ENCODE results near the gene RFX2. TPM values are rescaled to one million over a fixed set of nuclear protein-coding genes. Genes with fewer than 3 reads are reported as not detected.

The RFX2 gene
- total RNA-seq, 1 experiment from 2014 or later = 3.7 TPM

DNA sequence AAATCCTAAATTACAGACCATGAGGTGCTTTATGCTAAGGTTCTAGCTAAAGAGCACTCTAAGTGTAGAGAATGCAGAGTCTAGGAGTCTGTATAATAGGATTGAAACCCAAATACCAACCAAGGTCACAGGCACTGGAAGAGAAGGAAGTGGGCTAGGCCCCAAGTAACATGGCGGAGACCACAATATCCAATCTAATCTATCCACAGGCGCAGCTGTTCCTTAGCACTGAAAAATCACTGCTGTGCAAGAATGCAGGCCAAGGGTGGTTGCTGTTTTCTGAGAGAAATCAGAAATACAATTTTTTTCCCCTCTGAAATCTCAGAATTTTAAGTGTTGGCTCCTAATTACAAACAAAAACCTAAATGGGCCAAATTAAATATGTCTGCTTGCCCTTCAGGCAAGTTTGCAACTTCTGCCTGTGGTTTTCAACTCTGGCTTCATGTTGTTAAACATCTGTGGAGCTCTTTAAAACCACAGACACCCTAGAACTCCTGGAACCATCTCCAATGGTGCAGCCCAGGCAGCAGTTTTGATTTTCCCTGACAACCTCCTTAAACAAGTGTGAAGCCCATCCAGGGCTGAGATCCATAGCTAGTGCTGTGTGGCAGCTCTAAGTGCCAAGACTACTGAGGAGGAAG, 138.5 kb downstream of the RFX2 start:
- no peak overlapping the region for H3K14ac ChIP-seq (ENCODE audit: insufficient read depth, low read length)
- H2AK5ac ChIP-seq (ENCODE audit: insufficient read length, low read length) = no peak overlapping the region
- no peak overlapping the region for H3K9ac ChIP-seq (ENCODE audit: extremely low read depth, insufficient read length, low read length)
- H3K27me3 ChIP-seq (ENCODE audit: insufficient read depth, low read length) = no peaks in the 10 kb centered on the region; the same call in 1 of the 2 replicates
- Mint-ChIP-seq H3K27ac (no peak overlapping the region), H3K4me1 (peaks cover 38 to 47% of the 10 kb centered on the region in 2 experiments), H3K27me3 (ENCODE audit: low read depth) (no peaks in the 10 kb centered on the region), H3K36me3 (ENCODE audit: insufficient read depth in 1 of 3, low read depth in 3 of 3) (peaks cover 10 to 33% (median 21%) of the 10 kb centered on the region in 3 experiments; a peak in 6 of 7 replicates), H3K9me3 (no peaks in the 10 kb centered on the region), H3K4me3 (no peak overlapping the region)
- no peak overlapping the region for H3K4me2 ChIP-seq (ENCODE audit: insufficient read depth, insufficient read length, low read length)
- no peak for DNase-seq
- H4K91ac ChIP-seq (ENCODE audit: insufficient read length, low read depth, low read length) = no peak overlapping the region
- H3T11ph ChIP-seq (ENCODE audit: low read length) = no peak overlapping the region
- no peak overlapping the region for H2BK12ac ChIP-seq (ENCODE audit: insufficient read length, low read depth, low read length)
- no peak overlapping the region for H2BK20ac ChIP-seq (ENCODE audit: low read depth, low read length, poor library complexity, severe bottlenecking)
- TF ChIP-seq, protein P1, sequence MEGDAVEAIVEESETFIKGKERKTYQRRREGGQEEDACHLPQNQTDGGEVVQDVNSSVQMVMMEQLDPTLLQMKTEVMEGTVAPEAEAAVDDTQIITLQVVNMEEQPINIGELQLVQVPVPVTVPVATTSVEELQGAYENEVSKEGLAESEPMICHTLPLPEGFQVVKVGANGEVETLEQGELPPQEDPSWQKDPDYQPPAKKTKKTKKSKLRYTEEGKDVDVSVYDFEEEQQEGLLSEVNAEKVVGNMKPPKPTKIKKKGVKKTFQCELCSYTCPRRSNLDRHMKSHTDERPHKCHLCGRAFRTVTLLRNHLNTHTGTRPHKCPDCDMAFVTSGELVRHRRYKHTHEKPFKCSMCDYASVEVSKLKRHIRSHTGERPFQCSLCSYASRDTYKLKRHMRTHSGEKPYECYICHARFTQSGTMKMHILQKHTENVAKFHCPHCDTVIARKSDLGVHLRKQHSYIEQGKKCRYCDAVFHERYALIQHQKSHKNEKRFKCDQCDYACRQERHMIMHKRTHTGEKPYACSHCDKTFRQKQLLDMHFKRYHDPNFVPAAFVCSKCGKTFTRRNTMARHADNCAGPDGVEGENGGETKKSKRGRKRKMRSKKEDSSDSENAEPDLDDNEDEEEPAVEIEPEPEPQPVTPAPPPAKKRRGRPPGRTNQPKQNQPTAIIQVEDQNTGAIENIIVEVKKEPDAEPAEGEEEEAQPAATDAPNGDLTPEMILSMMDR (conservative IDR thresholded peaks at IDR 0.05) = no peak
- H3K9me3 ChIP-seq (ENCODE audit: control insufficient read depth, low read depth, low read length) = no peaks in the 10 kb centered on the region
- H3K23me2 ChIP-seq (ENCODE audit: insufficient read length, low read depth, low read length, poor library complexity, severe bottlenecking) = peaks cover 2% of the 10 kb centered on the region
- no peak overlapping the region for H4K8ac ChIP-seq (replicated peaks; ENCODE audit: insufficient read length, low read depth, low read length)
- no peak overlapping the region for H4K5ac ChIP-seq (ENCODE audit: insufficient read length, low read depth, low read length)
- H2BK15ac ChIP-seq (ENCODE audit: low read depth, low read length) = no peak overlapping the region
- H3K4me1 ChIP-seq (ENCODE audit: insufficient read depth, low read length) = peaks cover 1% of the 10 kb centered on the region; the same call in 1 of the 2 replicates
- peaks cover 64% of the 10 kb centered on the region for H3K79me2 ChIP-seq (ENCODE audit: insufficient read depth, low read length)
- WGBS (ENCODE audit: extremely low coverage, insufficient read length, low lambda C conversion rate) = no CpG with 5 or more reads among the region's 2 CpGs
- no peak overlapping the region for H3K18ac ChIP-seq (ENCODE audit: insufficient read length, low read depth, low read length)
- no peak overlapping the region for H3K27ac ChIP-seq (ENCODE audit: insufficient read length, low read depth, low read length)
- peaks cover 42% of the 10 kb centered on the region for H3K79me1 ChIP-seq (ENCODE audit: insufficient read depth, low read depth, low read length, poor library complexity, severe bottlenecking)
- H2BK120ac ChIP-seq (ENCODE audit: low read depth, low read length, poor library complexity, severe bottlenecking) = no peak overlapping the region
- no peak overlapping the region for H2AFZ ChIP-seq (ENCODE audit: low read length)
- no peaks in the 10 kb centered on the region for H4K20me1 ChIP-seq (ENCODE audit: control insufficient read depth, insufficient read depth, insufficient read length)
- no peak overlapping the region for H3K4ac ChIP-seq (ENCODE audit: low read depth, low read length)
- no peak overlapping the region for H2BK5ac ChIP-seq (ENCODE audit: insufficient read length, low read length)
- H3K23ac ChIP-seq (ENCODE audit: insufficient read length, low read depth, low read length) = no peak overlapping the region
- no peak overlapping the region for H3K56ac ChIP-seq (ENCODE audit: insufficient read length, low read depth, low read length)
